GM19193 (cell line): Measurements from ENCODE around the gene CASR.

ENCODE experiments used
- POLR2A ChIP-seq: IDR thresholded peaks from 4 replicates; pipeline ENCODE4 v1.6.1; 2011; ENCODE audit not compliant: insufficient read depth, insufficient read length; ENCODE audit errors: extremely low read depth

CASR gene

GRCh38 chr3:122234117-122234516, 50.6 kb downstream of the CASR start:
- no peak for TF ChIP-seq POLR2A

GRCh38 chr3:122235147-122235546, 51.7 kb downstream of the CASR start:
- TF ChIP-seq POLR2A = no peak

GRCh38 chr3:122239112-122239511, 55.6 kb downstream of the CASR start:
- no peak for TF ChIP-seq POLR2A

GRCh38 chr3:122245513-122246174, 62.2 kb downstream of the CASR start:
- TF ChIP-seq POLR2A = no peak

GRCh38 chr3:122246199-122246598, 62.7 kb downstream of the CASR start:
- no peak for TF ChIP-seq POLR2A

- TF ChIP-seq POLR2A = no peak
These were observed 63.8 kb downstream of the CASR start for GRCh38 chr3:122247087-122247824.

- no peak for TF ChIP-seq POLR2A
These were observed 64.3 kb downstream of the CASR start for GRCh38 chr3:122247825-122248185.

GRCh38 chr3:122251428-122251827, 68.0 kb downstream of the CASR start:
- no peak for TF ChIP-seq POLR2A

GRCh38 chr3:122253581-122253980, 70.1 kb downstream of the CASR start:
- TF ChIP-seq POLR2A = no peak

GRCh38 chr3:122255757-122256439, 72.4 kb downstream of the CASR start:
- no peak for TF ChIP-seq POLR2A

- no peak for TF ChIP-seq POLR2A
These were observed 74.3 kb downstream of the CASR start for GRCh38 chr3:122257644-122258364.

GRCh38 chr3:122258757-122259371, 75.4 kb downstream of the CASR start:
- TF ChIP-seq POLR2A = no peak

- TF ChIP-seq POLR2A = no peak
These were observed 76.7 kb downstream of the CASR start for GRCh38 chr3:122260206-122260605.

- no peak for TF ChIP-seq POLR2A
These were observed 79.6 kb downstream of the CASR start for GRCh38 chr3:122263058-122263457.
